ENCODE measurements around the gene TADA3. TPM values are rescaled to one million over a fixed set of nuclear protein-coding genes. Genes with fewer than 3 reads are reported as not detected.

Gene TADA3
- total and polyA plus RNA-seq, 9 of the 15 experiments (the other 6 are each of a cell fraction or from before 2014, with no cell fraction given) = 4.1 to 110 (median 74.8) TPM

GRCh38 chr3:9769426-9770275, 22.6 kb downstream of the TADA3 start, which contains the start of gene CAMK1 (continued):
- TF ChIP-seq THAP12 (CRISPR knock-in tag; IDR thresholded peaks at IDR 0.05) (0 out of 2 replicates have a peak, but pooled peaks have one; percentile 16), CCNT2 (IDR thresholded peaks at IDR 0.05; ENCODE audit: borderline replicate concordance, extremely low read depth, insufficient read length, low read depth, low read length) (peak; percentile 46), USF1 (CRISPR knock-in tag; IDR thresholded peaks at IDR 0.05) (no peak), PCBP1 (IDR thresholded peaks at IDR 0.05; ENCODE audit: low read depth, low read length, poor library complexity, severe bottlenecking) (peak; percentile 11), CBX3 (IDR thresholded peaks at IDR 0.05; ENCODE audit: borderline replicate concordance in 1 of 2, low read length in 2 of 2) (no peak)

Data from K562 (cell line).